Raji (cell line): ENCODE results near the gene SLC25A33.
A peak's percentile ranks its signal among the peaks of the same experiment; 100 is the strongest.

Experiments
- POLR2A ChIP-seq: IDR thresholded peaks from 2 replicates; pipeline ENCODE4 v1.6.1; 2011; ENCODE audit warnings: low read depth, low read length, control low read depth; ENCODE audit not compliant: insufficient read depth

SLC25A33 gene

DNA sequence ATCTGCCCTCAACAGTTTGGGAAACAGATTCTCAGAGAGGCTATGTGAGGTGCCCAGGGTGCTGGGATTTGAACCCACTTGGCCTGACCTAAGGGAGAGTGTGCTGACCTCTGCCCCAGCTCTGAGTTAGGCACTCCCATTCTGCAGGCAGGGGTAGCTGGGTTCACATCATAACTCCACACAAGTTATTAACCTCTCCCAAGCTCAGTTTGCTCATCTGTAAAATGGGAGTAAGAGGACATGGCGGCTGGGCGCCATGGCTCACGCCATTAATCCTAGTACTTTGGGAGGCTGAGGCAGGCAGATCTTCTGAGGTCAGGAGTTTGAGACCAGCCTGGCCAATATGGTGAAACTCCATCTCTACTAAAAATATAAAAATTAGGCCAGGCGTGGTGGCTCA is 8.9 kb upstream of the SLC25A33 start:
- no peak for TF ChIP-seq POLR2A

DNA sequence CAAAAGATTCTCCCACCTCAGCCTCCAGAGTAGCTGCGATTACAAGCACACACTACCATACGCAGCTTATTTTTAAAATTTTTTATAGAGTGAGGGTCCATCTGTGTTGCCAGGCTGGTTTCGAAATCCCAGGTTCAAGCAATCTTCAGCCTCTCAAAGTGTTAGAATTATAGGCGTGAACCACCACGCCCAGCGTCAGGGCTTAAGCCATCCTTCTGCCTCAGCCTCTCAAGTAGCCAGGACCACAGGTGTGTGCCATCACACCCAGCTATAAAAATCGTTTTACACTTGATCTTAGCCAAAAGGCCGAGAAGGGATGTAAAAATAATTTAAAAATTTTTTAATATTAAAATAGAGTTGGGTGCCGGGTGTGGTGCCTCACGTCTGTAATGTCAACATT is 4.3 kb upstream of the SLC25A33 start:
- TF ChIP-seq POLR2A, result no peak

DNA sequence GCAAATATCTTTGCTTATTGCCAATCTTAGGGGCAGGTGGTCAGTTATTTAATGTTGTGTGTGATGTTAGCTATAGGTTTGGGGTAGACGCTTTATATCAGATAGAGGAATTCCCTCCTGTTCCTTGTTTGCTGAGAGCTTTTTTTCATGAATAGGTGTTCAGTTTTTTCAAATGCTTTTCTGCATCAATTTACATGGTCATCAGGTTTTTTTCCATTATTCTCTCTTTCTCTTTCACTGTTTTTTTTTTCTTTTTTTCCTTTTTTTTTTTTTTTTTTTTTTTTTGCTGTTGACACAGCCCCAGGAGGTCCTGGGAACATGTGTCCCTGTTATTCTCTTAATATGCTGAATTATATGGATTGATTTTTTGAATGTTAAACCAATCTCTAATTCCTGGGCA is 3.0 kb upstream of the SLC25A33 start:
- no peak for TF ChIP-seq POLR2A

DNA sequence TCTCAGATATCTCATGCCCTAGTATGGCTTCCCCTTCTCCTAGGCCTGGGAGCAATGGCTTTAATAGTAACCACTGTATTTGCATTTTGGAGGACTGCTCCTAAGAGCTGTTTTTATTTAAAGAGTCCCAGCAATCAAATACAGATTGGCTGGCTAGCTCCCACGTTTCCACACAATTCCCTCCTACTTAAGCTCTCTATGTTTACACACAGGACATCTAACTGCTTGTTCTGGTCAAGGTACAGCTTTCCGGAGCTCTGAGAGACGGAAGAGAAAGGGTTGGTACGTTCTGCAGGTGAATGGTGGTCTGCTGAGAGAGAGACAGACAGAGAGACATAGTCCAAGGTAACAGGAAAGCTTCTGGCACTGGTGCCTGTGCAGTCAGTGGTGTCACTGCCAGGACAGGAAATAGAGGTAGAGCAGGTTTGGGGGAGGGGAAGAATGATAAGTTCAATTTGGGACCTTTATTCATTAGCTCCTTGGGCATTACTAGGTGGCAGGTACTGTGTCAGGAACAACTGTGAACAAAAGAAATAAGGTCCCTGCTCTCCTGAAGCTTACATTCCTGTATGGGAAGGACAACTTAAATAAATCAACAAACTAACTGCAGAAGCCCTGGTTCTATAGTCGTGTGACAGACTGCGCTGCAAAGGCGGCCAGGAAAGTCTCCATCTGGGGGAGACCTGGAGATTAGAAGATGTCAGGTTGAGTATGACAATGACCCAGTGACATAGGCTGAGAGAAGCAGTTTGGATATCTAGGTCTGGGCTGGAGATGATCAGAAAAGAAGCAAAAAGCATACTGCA is 1.2 kb upstream of the SLC25A33 start:
- TF ChIP-seq POLR2A, result peak; percentile 68

DNA sequence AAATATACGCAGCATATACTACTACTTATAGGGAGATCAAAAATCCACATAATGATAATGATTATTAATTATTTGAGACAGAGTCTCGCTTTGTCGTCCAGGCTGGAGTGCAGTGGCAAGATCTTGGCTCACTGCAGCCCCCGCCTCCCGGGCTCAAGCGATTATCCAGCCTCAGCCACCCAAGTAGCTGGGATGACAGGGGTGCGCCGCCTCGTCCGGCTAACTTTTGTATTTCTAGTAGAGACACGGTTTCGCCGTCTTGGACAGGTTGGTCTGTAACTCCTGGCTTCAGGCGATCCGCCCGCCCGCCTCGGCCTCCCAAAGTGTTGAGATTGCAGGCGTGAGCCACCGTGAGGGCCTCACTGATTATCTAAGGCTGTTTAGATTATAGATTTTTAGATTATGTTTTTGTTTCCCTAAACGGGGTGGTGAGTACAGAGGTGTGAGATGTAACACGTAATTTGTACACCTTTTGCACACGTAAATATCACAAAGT is 548 bp upstream of the SLC25A33 start:
- TF ChIP-seq POLR2A, result no peak

DNA sequence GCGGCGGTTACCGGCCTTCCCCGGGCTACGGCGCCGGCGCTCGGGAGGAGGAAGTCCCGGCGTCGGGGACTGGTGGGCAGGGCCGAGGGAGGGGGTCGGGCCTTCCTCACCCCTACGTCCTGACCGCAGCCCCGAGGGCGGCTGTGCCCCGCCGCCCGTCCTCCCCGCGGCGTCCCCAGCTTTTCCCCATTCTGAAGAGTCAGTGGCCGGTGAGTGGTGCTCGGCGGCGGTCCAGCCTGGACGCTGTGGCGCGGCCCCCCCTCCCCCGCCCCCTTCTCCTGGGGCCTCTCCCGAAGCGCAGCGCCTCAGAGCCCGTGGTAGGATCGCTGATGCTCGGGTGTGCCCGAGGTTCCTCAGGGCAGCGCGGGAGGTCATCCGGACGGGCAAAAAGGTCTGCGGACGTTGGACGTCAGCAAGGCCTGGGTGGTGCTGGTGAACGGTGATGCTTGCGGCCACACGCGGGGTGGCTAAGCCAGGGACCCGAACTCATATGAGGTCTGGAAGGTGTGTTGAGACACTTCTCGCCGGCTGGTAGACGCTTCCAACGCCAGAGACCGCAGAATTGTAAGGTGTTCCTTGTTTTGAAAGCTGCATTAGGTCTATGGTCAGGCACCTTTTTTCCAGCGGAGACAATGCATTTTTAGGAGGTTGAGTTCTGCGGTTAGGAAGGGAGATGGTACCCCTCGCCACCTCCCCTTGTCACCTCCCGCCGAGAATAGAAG is 725 bp downstream of the SLC25A33 start:
- no peak for TF ChIP-seq POLR2A

DNA sequence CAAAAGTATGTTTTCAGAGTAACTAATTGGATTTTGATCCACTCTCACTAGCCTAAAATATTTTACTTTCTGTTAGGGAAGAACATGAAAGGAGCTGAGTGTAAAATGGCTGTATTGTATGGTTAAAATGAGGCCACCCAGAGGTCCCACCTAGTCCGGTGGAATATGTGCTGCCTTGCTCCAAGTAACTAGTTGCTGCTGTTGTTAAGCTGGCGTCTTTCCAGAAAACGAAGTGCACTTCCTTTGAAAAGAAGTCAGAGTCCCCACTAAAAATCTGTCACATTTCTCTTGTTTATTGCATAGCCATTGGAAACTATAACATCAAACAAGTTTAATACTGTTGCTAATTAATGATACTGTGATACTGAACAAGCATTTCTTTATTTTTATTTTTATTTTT is 3.2 kb downstream of the SLC25A33 start:
- TF ChIP-seq POLR2A, result no peak

DNA sequence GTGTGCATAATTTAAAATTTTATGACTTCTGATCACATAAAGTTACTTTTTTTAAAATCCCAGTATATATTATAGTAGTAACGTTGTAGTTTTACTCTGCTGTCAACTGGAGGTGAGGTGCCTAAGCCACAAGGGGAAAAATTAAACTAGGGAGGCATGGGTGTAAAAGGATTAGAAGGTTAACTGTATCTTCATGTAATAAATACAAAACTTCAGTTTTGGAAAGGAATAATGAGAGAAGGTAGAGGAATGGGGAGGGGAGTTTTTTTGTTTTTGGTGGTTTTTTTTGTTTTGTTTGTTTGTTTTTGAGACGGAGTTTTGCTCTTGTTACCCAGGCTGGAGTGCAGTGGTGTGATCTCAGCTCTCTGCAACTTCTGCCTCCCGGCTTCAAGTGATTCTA is 5.7 kb downstream of the SLC25A33 start:
- TF ChIP-seq POLR2A, result no peak

DNA sequence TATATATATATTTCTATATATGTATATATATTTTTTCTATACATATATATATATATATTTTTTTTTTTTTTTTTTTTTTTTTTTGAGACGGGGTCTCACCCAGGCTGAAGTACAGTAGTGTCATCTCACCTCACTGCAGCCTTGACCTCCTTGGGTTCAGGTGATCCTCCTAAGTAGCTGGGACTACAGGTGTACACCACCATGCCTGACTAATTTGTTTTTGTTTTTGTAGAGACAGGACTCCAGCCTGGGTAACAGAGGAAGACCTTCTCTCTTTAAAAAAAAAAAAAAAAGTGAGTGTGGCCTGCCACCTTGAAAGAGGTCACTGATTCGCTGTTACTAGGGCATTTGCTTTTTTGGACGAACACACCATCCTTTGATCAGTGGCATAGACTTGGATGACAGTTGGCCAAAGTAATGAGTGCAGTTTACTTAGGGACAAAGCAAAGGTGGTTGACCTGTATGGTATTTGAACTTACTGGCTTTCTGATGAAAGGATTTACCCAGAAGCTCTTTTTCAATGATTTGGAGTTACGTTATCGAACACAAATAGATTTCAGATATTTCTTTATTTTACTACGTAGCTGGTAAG is 10.8 kb downstream of the SLC25A33 start:
- no peak for TF ChIP-seq POLR2A

DNA sequence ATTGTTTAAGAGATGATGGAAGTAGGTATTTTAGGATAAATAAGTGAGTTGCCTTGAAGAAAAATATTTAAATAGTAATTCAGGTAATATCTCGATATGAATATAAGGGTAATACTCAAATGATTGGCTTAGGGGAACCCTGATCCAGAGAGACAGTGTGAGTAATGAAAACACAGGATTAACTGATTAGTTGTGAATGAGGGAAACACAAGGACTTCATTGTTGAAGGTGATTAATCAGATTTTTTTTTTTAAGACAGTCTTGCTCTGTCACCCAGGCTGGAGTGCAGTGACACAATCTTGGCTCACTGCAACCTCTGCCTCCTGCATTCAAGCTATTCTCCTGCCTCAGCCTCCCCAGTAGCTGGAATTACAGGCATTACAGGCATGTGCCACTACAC is 12.7 kb downstream of the SLC25A33 start:
- TF ChIP-seq POLR2A, result no peak

DNA sequence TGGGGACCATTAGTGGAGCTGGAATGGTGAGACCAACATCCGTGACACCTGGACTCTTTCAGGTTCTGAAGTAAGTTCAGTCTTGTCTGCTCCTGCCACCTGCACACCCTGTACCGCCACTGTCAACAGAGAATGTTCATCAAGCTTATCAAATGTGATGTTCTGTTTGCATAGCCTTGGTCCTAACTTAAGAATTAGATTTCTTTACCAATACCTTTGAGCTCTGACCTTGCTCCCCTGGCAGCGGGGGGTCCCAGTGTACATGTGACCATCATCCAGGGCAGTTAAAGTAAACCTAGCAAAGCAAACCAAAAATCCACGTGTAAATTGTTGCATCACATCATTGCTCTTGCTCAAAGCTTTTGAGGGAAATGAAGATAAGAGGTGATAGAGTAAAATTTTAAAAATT is 14.5 kb downstream of the SLC25A33 start:
- TF ChIP-seq POLR2A, result no peak

DNA sequence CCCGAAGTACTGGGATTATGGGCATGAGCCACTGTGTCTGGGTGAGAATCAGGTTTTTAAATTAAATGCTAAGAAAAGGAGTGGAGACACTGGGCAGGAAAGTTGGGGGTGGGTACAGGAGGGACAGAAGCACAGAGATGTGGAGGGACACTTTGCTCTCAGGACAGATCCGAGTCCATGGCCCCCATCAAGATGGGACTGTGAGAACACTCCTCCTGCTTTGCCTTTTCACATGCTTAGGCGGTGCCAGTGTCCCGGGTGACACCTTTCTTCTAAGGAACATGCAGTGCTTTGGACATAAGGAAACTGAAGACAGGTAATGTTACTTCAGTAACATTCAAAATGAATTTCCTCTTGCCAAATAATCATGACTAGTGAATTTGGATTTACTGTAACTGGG is 16.7 kb downstream of the SLC25A33 start:
- TF ChIP-seq POLR2A, result no peak

DNA sequence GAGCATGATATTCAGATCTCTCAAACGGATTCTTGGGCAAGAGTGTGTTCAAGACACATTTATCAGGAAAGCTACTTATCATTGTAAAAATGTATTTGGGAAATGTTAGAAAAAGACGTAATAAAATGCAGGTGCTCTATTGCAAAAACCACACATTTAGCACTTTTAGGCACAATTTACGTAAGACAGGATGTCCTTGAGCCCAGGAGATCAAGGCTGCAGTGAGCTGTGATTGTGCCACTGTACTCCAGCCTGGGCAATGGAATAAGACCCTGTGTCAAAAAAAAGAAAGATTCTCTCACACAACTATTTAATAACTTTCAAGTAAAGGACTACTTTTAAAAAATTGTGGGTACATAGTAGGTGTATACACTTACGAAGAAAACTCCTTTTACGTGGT is 18.4 kb downstream of the SLC25A33 start:
- no peak for TF ChIP-seq POLR2A

DNA sequence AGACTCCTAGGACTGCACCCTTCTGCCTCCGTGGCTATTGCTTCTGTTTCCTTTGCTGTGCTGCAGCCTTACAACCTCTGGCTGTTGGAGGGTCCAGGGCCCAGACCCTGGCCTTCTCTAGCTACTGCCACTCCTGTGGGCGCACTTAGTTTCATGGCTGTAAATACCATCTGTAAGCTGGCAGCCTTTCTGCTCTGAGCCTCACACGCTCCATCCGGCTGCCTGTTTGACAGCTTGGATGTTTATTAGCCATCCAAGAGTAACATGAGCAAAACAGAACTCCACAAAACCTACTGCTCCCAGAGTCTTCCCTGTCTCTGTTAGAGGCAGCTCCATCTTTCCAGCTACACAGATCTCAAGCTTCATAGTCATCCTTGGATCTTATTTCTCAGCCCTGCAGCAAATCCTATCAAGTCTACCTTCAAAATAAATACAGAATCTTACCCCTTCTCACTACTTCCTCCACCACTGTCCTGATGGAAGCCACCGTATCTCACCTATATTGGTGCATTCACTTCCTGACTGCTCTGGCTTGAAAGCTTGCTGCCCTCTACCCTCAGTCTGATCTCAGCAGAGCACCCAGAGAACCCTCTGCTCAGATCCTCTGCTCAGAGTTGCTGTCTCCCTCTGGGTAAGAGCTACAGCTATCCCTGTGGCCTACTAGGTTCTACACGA is 19.1 kb downstream of the SLC25A33 start:
- no peak for TF ChIP-seq POLR2A

DNA sequence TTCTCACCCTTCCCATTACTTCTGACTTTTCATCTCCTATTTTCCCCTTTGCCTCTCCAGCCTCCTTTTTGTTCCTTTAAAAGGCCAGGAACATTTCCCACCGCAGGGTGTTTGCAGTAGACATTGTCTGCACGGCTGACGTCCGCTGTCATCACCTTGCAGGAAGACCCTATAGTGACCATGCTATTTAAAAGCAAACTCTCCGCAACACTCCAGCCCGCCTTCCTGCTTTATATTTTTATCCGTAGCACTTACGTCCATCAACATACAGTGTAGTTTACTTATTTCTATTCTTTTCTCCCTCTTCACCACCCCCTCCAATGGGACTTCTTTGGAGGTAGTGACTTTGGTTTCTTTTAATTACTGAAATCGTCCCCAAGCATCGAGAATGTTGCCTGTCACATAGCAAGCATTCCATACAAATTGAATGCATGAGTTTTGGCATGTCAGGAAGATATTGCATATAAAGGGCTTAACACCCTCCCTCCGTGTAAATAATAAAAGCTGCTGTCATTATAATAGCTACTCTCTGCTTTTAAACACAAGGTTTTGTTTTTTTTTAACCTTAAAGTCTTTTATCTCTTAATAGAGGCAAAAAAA is 19.8 kb downstream of the SLC25A33 start:
- TF ChIP-seq POLR2A, result no peak

DNA sequence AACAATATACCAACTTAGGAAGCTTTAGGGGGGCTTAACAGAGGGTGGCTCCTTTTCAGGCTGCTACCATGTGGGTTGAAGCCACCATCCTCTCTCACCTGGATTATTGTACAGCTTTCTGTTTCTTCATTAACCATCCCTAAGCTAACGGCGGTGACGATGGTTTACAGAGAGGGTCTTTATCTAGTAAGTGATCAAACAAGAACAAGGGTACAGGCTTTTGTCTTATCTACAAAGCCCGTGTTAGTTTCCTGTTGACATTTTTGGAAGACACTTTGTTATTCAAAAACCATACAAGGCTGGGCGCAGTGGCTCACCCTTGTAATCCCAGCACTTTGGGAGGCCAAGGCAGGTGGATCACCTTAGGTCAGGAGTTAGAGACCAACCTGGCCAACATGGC is 20.4 kb downstream of the SLC25A33 start:
- TF ChIP-seq POLR2A, result no peak

DNA sequence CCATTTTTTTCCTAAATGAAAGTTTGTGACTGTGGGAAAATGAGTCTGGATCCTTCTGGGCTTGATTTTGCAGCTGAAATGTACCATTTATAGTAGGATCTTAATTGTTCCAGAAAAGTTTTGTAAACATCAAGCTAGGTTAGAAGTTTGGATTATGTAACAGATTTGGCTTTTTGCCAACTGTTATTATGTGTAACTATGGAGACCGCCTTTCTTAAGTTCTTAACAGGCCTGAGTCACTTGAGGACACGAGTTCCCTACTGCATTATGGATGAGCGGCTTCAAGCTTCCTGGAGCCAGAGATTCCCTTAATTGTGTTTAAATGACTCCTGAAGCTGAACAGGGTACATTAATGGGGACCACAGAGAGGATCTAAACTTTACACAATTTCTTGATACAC is 22.2 kb downstream of the SLC25A33 start:
- TF ChIP-seq POLR2A, result no peak
